HepG2 (cell line): Measurements from ENCODE around the gene CD248. TPM values are rescaled to one million over a fixed set of nuclear protein-coding genes. Genes with fewer than 3 reads are reported as not detected.
A peak's percentile ranks its signal among the peaks of the same experiment; 100 is the strongest.

Source experiments
- ASH2L ChIP-seq: fragments of 300-600, 200-600 bp; sonication (generic); IDR thresholded peaks from 2 replicates; pipeline ENCODE4 v1.7.0; 2017; ENCODE audit warnings: low read depth, mild to moderate bottlenecking, moderate library complexity, mixed read lengths, low read length; ENCODE audit not compliant: insufficient read length
- ATAD3A ChIP-seq: sonication (generic); formaldehyde crosslinking; IDR thresholded peaks from 2 replicates; pipeline ENCODE4 v1.4.0; 2020; ENCODE audit warnings: missing genetic modification reagents
- CHCHD3 ChIP-seq: sonication (generic); formaldehyde crosslinking; IDR thresholded peaks from 2 replicates; pipeline ENCODE4 v1.8.0; 2022; ENCODE audit warnings: mild to moderate bottlenecking, missing genetic modification reagents, moderate library complexity
- GTF3A ChIP-seq: sonication (generic); formaldehyde crosslinking; conservative IDR thresholded peaks from 2 replicates; pipeline ENCODE4 v1.4.0; 2020; ENCODE audit warnings: mild to moderate bottlenecking, missing genetic modification reagents
- HIVEP1 ChIP-seq: sonication (generic); formaldehyde crosslinking; IDR thresholded peaks from 2 replicates; pipeline ENCODE4 v1.4.0; 2020; ENCODE audit warnings: mild to moderate bottlenecking, missing genetic modification reagents
- HMG20B ChIP-seq: conservative IDR thresholded peaks from 2 replicates; pipeline ENCODE4 v1.6.1; 2016; ENCODE audit warnings: missing genetic modification reagents, missing compliant biosample characterization
- HMGXB3 ChIP-seq: sonication (generic); formaldehyde crosslinking; IDR thresholded peaks from 2 replicates; pipeline ENCODE4 v1.4.0; 2020; ENCODE audit warnings: missing genetic modification reagents, borderline replicate concordance
- HNRNPH1 ChIP-seq: fragments of 200-400 bp; formaldehyde crosslinking; optimal IDR thresholded peaks from 2 replicates; pipeline ENCODE3; 2017; ENCODE audit warnings: mild to moderate bottlenecking, low read depth, low read length
- HNRNPL ChIP-seq: fragments of 200-400 bp; formaldehyde crosslinking; IDR thresholded peaks from 2 replicates; pipeline ENCODE4 v1.6.1; 2017; ENCODE audit warnings: mild to moderate bottlenecking, low read depth, low read length
- KDM1A ChIP-seq: IDR thresholded peaks from 2 replicates; pipeline ENCODE4 v1.6.1; 2016; ENCODE audit warnings: missing compliant biosample characterization
- KDM5A ChIP-seq: fragments of 200-600 bp; sonication (generic); IDR thresholded peaks from 2 replicates; pipeline ENCODE4 v1.7.0; 2018; ENCODE audit warnings: antibody characterized with exemption, mild to moderate bottlenecking, low read length, borderline replicate concordance
- MTA3 ChIP-seq: sonication (generic); formaldehyde crosslinking; IDR thresholded peaks from 2 replicates; pipeline ENCODE4 v1.4.0; 2020; ENCODE audit warnings: missing genetic modification reagents
- NCOA5 ChIP-seq: sonication (generic); formaldehyde crosslinking; IDR thresholded peaks from 2 replicates; pipeline ENCODE4 v1.4.0; 2020; ENCODE audit warnings: missing genetic modification reagents
- PHF21A ChIP-seq: sonication (generic); formaldehyde crosslinking; IDR thresholded peaks from 2 replicates; pipeline ENCODE4 v1.5.0; 2020; ENCODE audit warnings: mild to moderate bottlenecking, missing genetic modification reagents
- POLR2AphosphoS5 ChIP-seq: IDR thresholded peaks from 2 replicates; pipeline ENCODE4 v1.6.1; 2012; ENCODE audit warnings: low read depth, low read length
- PRPF4 ChIP-seq: fragments of 200-400 bp; formaldehyde crosslinking; IDR thresholded peaks from 2 replicates; pipeline ENCODE4 v1.6.1; 2016; ENCODE audit warnings: low read length, low read depth; ENCODE audit not compliant: poor library complexity, severe bottlenecking
- RNF2 ChIP-seq: fragments of 450-650 bp; conservative IDR thresholded peaks from 2 replicates; pipeline ENCODE4 v1.6.1; 2016; ENCODE audit warnings: low read depth
- TBP ChIP-seq: sonication (generic); formaldehyde crosslinking; IDR thresholded peaks from 2 replicates; pipeline ENCODE4 v1.5.0; 2020; ENCODE audit warnings: missing genetic modification reagents
- YEATS2 ChIP-seq: sonication (generic); formaldehyde crosslinking; IDR thresholded peaks from 2 replicates; pipeline ENCODE4 v1.4.0; 2020; ENCODE audit warnings: missing genetic modification reagents, borderline replicate concordance
- ZFP37 ChIP-seq: sonication (generic); formaldehyde crosslinking; IDR thresholded peaks from 2 replicates; pipeline ENCODE4 v1.4.0; 2020; ENCODE audit warnings: missing genetic modification reagents, borderline replicate concordance
- ZNF34 ChIP-seq: sonication (generic); formaldehyde crosslinking; IDR thresholded peaks from 2 replicates; pipeline ENCODE4 v1.4.0; 2020; ENCODE audit warnings: mild to moderate bottlenecking, missing genetic modification reagents, borderline replicate concordance
- ZNF383 ChIP-seq: sonication (generic); formaldehyde crosslinking; IDR thresholded peaks from 2 replicates; pipeline ENCODE4 v1.4.0; 2020; ENCODE audit warnings: missing genetic modification reagents, mild to moderate bottlenecking, borderline replicate concordance
- ZNF546 ChIP-seq: sonication (generic); formaldehyde crosslinking; conservative IDR thresholded peaks from 2 replicates; pipeline ENCODE4 v1.8.1; 2023; ENCODE audit warnings: mild to moderate bottlenecking, missing genetic modification reagents
- ZNF776 ChIP-seq: sonication (generic); formaldehyde crosslinking; IDR thresholded peaks from 2 replicates; pipeline ENCODE4 v1.4.0; 2020; ENCODE audit warnings: mild to moderate bottlenecking, missing genetic modification reagents
- ZSCAN31 ChIP-seq: sonication (generic); formaldehyde crosslinking; IDR thresholded peaks from 2 replicates; pipeline ENCODE4 v1.5.0; 2020; ENCODE audit warnings: low read depth, mild to moderate bottlenecking, missing genetic modification reagents
- polyA plus RNA-seq, 8 experiments: library from polyadenylated mRNA; depleted of rRNA in 3 of 8; stranded (reverse) in 7 of 8; unstranded in 1 of 8; fragments of >200 nt; fragmentation: Illumina TruSeq in 4 of 8; extraction: Trizol in 4 of 8; gene quantifications; 2 replicates each; pipeline versions ENCODE4 v1.2.1 to v1.2.3, GENCODE V29; 2011 to 2016; ENCODE audit warnings: low read depth in 4 of 8, missing spikeins in 1 of 8, mixed read lengths in 1 of 8; ENCODE audit not compliant: insufficient read depth in 1 of 8
- total RNA-seq, 5 experiments: library from RNA; depleted of rRNA; stranded (reverse); fragments of >200 nt; fragmentation: Illumina TruSeq; extraction: Trizol; gene quantifications; 2 replicates each; pipeline ENCODE4 v1.2.3, GENCODE V29; 2016; ENCODE audit warnings: low read depth in 1 of 5
- TF ChIP-seq, protein P1 (sequence below): sonication (generic); formaldehyde crosslinking; IDR thresholded peaks from 2 replicates; pipeline ENCODE4 v1.5.0; 2020; ENCODE audit warnings: missing genetic modification reagents, mild to moderate bottlenecking, borderline replicate concordance
- TF ChIP-seq, protein P2 (sequence below): sonication (generic); formaldehyde crosslinking; IDR thresholded peaks from 2 replicates; pipeline ENCODE4 v1.4.0; 2020; ENCODE audit warnings: missing genetic modification reagents

The CD248 gene
- total and polyA plus RNA-seq, 2 of the 13 experiments (the other 11 are each of a cell fraction or from before 2014, with no cell fraction given), result 0.25 to 0.35 TPM

- 0 out of 2 replicates have a peak, but pooled peaks have one; percentile 68 for TF ChIP-seq HNRNPL
- TF ChIP-seq HMGXB3, result no peak
- TF ChIP-seq HNRNPH1, result no peak
- TF ChIP-seq ASH2L, result peak; percentile 44
- TF ChIP-seq GTF3A (CRISPR knock-in tag), result peak; percentile 86
- no peak for TF ChIP-seq KDM1A (CRISPR knock-in tag)
- TF ChIP-seq ZNF383 (CRISPR knock-in tag), result no peak
- no peak for TF ChIP-seq ZNF546 (CRISPR knock-in tag)
- TF ChIP-seq ZFP37 (CRISPR knock-in tag), result no peak
- TF ChIP-seq ZNF776 (CRISPR knock-in tag), result no peak
- peak; percentile 93 for TF ChIP-seq RNF2
- no peak; the same call in 1 of the 2 replicates for TF ChIP-seq HIVEP1 (CRISPR knock-in tag)
- peak; percentile 82 for TF ChIP-seq PHF21A
- no peak; the same call in 1 of the 2 replicates for TF ChIP-seq YEATS2 (CRISPR knock-in tag)
- peak; percentile 68; the same call in 1 of the 2 replicates for TF ChIP-seq KDM5A
- no peak for TF ChIP-seq ATAD3A (CRISPR knock-in tag)
- peak; percentile 50 for TF ChIP-seq POLR2AphosphoS5
- TF ChIP-seq CHCHD3 (CRISPR knock-in tag), result no peak
- no peak for TF ChIP-seq PRPF4
- 0 out of 2 replicates have a peak, but pooled peaks have one; percentile 7 for TF ChIP-seq ZNF34
- no peak for TF ChIP-seq TBP (CRISPR knock-in tag)
- no peak for TF ChIP-seq NCOA5 (CRISPR knock-in tag)
- no peak; the same call in 1 of the 2 replicates for TF ChIP-seq ZSCAN31
- TF ChIP-seq, protein P1, sequence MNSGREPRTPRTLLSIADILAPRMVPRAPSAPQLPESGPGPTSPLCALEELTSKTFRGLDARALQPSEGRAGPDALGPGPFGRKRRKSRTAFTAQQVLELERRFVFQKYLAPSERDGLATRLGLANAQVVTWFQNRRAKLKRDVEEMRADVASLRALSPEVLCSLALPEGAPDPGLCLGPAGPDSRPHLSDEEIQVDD (CRISPR knock-in tag), result no peak
- TF ChIP-seq MTA3 (CRISPR knock-in tag), result no peak
- no peak for TF ChIP-seq HMG20B (CRISPR knock-in tag)
- TF ChIP-seq, protein P2, sequence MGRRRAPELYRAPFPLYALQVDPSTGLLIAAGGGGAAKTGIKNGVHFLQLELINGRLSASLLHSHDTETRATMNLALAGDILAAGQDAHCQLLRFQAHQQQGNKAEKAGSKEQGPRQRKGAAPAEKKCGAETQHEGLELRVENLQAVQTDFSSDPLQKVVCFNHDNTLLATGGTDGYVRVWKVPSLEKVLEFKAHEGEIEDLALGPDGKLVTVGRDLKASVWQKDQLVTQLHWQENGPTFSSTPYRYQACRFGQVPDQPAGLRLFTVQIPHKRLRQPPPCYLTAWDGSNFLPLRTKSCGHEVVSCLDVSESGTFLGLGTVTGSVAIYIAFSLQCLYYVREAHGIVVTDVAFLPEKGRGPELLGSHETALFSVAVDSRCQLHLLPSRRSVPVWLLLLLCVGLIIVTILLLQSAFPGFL (CRISPR knock-in tag), result no peak
Measured at GRCh38 chr11:66311965-66312548, 4.8 kb downstream of the CD248 start (continued).
